NCI-H345 treated with DMSO at 0.1 percent for 48 hours (cell line): ENCODE measurements around the gene TAL1.
A peak's percentile ranks its signal among the peaks of the same experiment; 100 is the strongest.
"Not testable (repeated sequence)": the region's sequence is repeated elsewhere in the genome, so short reads cannot be mapped to it uniquely, and the experiment has no call there.

ENCODE experiments used
- DNase-seq: peaks from one replicate; lab custom pipeline; 2025; ENCODE audit not compliant: unreplicated experiment; lab: John Stamatoyannopoulos, UW

Gene TAL1

DNA sequence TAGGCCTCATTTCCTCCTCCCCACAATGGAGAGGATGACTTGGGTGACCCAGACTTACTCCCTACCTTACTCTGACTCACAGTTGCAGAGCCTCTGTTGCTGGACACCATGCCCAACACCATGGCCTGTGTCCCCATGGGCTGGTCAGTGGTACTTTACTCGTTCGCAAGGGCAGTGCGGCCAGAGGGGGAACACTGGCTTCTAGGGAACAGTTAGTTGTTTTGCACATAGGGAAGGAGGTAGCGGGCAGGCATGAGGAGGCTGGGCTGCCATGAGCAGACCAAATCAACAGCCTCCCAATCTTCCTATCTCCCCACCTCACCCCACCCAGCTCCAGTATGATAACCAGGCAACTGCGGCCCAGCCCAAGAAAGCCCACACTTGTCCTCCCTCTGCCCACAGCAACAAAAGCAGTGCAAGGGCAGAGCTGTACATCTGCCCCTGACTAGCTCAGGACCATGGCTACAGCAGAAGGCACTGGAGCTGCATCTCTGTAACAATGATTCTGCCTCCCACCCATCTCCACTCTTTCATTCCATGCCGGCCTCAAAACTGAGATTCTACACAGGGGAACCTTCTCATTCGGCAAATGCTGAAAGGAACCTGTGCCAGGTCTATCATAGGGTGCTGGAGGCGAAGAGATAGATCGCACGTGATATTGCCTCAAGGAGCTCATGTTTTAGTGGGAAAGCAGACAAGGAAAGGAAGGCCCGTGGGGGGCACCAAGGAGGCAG, 18.6 kb downstream of the TAL1 start:
- DNase-seq = no peak

DNA sequence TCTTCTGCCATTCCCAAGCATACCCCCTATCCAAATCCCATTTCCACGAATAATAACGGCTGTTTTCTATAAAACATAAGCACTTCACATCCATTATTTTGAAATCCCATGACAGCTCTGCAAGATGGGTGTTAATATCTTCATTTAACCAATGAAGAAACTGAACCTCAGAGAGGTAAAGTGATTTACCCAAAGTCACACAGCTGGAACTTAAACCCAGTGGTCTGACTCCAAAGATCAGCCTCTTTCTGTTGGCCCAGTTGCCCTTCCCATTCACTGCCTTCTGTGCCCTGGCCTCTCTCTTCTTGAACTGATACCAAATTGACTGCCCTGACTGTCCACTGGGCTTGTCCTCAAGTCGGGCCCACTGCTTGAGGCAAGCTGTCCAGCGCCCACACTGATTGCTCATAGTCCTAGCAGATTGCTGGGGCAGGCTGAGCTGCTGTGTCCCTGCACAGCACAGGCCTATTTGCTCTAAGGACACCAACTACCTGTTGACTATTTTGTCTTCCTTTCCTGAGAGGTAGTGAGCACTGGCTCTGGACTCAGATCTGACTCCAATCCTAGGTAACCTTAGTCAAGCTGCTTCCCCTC, 19.3 kb downstream of the TAL1 start:
- no peak for DNase-seq

DNA sequence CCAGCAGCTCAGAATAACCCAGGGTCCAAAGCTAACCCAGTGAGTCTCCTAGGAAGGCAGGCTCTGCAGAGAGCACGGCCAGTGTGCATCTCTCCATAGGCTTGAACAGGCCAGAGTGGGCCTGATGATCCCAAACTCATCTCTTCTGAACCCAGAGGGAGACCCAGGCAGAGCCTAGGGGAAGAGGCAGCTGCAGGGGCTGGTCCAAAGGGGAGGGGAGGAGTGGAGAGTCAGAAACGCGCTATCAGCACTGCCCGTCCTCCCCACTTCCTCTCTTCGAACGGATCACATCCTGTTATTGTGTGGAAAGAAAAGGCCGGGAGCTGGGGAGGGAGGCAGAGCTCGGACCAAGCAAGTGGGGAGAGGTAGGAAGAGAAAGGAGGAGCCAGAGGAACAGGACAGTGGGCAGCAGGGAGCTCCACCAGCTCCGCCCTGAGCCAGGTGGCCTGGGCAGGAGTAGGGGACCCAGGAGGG, 20.2 kb downstream of the TAL1 start:
- DNase-seq = no peak

DNA sequence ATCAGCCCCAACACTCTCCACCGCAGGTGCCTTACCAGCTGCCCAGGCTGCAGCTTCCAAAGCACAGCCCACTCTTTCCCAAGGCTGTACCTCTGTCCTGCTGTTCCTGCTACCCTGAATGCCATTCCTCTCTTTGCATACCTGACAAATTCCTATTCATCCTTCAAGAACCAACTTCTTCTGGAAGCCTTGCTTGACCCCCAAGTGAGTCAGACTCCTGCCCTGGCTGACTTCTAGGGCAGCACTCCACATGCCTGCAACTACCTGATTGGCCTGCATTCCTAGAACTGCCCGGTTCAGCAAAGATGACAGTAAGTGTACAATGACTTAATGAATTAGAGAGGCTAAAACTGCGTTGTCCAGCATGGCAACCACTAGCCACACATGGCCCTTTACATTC, 21.4 kb downstream of the TAL1 start:
- no peak for DNase-seq

DNA sequence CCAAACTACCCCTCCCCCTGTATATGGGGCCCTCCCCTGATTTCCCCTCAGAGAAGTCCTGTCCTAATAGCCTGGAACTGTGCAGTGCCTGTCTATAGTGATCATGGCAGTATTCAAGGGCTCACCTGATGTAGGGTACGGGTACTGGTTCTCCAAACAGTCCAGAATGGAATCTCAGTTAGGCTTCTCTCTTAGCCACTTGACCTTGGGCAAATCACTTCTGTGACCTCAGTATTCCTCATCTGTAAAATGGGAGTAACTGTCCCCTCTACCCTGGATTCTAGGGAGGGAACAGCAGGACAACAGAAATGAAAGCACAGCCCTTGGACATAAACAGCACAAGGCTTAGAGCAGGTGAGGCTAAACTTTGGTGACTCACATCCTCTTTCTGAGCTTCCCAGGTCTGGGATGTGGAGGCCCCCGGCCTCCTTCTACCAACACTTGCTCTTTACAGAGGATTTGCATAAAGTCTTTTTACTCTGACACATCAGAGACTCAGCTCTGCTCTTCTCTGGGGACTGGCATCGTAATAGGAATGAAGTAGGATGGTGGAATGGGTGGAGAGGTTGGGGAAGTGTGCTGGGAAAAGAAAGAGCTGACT, 22.2 kb downstream of the TAL1 start:
- no peak for DNase-seq

DNA sequence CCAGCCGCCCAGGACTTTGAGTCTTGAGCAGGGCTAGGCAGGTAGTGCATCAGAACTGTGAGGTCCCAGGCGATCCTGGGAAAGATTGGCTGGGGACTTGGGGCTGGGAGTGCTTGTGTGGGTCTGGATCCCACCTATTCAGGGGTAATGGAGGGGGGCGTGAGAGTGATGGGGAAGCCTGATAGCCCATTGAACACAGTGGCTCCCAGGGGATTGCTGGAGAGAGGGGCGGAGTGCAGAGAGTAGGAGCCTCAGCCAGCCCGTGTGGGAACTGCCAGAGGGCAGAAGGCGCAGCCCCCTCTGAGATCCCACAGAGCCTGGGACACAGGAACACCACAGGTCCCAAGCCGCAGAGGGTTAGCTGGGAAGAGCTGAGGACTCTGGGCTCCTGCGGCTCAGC, 22.9 kb downstream of the TAL1 start:
- DNase-seq = no peak

DNA sequence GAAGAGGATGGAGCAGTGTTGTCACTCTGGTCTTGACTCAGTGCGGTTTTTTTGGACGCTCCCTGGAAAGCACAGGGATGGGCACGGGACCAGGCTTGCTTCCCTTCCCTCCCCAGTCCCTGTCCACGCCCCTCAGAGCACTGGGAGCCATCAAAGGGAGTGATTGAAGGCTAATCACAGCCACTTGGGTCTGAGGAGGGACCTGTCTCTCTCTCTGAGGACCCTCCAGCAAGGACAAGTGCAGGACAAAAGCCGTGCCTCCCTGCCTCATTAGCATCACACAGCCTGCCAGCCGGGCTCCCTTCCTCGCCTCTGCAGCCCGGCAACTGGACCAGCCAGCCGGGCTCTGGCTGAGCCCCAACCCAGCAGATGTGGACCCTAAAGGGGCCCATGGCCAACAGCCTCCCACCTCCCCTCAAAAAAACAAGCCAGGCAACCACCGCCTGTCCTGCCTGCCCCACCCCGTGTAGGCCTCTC, 23.6 kb downstream of the TAL1 start:
- no peak for DNase-seq

DNA sequence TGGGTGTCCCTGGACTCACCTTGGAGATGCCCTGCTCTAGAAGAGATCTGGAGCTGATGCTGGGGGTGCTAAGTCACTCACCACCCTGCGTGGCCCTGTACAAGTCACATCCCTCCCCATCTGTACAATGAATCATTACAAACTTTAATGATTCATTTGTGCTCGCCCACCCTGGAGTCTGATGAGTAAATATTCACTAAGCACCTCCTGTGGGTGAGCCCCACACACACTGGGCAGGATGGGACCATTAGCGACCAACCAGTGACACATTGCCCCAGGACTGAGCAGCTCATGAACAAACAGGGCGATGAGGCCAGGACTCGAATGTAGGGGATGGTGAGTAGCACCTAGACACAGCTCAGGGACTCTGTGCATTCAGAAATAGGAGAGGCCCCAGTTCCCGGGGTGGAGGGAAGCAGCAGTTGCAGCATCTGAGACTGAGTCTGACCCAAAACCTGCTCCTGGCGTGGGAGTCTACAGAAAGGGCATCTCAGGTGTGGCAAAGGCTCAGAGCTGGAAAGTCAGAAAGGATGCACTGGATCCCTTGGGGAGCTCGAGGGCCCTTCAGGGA, 24.1 kb downstream of the TAL1 start:
- no peak for DNase-seq

DNA sequence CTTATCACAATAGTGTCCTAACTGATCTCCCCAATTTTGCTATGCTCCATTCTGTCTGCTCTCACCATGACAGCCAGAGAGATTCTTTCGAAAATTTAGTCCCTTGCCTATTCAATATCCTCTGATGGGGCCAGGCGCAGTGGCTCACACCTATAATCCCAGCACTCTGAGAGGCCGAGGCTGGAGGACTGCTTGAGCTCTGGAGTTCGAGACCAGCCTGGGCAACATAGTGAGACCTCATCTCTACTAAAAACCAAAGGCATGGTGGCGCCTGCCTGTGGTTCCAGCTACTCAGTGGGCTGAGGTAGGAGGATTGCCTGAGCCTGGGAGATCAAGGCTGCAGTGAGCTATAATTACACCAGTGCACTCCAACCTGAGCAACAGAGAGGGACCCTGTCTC, 26.1 kb downstream of the TAL1 start:
- no peak for DNase-seq

DNA sequence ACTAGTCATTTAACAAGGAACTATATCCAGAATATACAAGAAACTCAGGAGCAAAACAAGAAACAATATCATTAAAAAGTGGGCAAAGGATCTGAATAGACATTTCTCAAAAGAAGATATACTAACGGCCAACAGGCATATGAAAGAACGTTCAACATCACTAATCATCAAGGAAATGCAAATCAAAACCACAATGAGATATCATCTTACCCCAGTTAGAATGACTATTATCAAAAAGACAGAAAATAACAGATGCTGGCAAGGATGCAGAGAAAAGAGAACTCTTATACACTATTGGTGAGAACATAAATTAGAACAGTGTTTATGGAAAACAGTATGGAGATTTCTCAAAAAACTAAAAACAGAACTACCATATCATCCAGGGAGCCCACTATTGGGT, 28.5 kb downstream of the TAL1 start:
- DNase-seq = not testable (repeated sequence)

DNA sequence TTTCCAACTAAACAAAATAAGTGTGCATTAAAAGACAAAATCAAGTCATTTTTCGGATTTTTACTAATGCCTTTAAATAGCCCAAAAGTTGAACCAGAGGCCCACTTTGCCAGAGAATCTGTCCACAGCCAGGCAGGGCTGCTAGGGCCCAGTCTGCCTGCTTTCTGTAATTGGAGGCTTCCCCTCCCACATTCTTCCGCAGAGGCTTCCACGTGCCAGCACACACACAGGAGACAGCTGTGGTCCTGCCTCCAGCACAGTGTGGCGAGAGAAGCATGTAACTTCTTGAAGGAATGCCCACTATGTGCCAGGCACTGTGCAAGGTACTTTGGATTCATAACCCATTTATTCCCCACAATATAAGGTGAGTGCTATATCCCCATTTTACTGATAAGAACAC, 30.8 kb downstream of the TAL1 start:
- DNase-seq = no peak

DNA sequence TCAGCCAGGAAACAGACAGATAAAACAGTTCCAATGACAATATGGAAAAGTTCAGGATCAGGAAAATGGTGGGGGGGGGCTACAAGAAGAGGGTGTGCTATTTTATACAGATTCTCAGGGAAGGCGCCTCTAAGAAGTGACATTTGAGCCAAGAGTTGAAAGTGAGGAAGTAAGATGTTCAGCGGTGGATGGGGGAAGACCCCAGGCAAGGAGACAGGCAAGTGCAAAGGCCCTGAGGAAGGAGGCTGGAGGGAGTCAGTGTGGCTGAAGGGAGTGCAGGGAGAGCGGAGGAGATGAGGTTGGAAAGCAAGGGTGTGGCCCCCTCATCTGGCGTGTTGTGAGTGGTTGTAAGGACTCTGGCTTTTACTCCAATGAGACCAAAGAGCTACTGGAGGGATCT, 33.8 kb downstream of the TAL1 start:
- no peak for DNase-seq

DNA sequence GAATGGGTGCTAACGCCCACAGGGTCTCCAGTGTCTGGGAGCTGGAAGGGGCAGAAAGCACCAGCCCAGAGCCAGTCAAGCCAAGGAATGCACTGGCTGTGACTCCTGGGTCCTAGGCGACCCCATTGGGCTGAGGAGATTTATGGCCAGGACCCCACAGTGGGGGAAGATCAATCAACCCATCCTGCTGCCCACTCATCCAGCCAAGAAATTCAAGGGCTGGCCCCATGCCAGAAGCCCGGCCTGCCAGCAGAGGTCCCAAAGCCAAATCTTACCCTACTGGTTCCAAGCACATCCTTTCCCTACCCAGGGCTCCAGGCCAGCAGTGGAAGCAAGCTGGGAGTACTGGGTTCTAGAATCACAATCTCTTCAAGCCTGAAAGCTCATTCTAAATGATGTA, 35.4 kb downstream of the TAL1 start:
- DNase-seq = no peak

DNA sequence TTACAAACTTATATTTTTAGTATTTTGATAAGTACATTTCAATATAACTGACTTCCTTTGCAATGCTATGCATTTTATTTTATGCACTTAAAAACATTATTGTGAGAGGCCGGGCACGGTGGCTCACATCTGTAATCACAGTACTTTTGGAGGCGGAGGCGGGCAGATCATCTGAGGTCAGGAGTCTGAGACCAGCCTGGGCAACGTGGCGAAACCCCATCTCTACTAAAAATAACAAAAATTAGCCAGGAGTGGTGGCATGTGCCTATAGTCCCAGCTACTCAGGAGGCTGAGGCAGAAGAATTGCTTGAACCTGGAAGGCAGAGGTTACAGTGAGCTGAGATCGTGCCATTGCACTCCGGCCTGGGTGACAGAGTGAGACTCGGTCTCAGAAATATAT, 36.0 kb downstream of the TAL1 start:
- DNase-seq = not testable (repeated sequence)

DNA sequence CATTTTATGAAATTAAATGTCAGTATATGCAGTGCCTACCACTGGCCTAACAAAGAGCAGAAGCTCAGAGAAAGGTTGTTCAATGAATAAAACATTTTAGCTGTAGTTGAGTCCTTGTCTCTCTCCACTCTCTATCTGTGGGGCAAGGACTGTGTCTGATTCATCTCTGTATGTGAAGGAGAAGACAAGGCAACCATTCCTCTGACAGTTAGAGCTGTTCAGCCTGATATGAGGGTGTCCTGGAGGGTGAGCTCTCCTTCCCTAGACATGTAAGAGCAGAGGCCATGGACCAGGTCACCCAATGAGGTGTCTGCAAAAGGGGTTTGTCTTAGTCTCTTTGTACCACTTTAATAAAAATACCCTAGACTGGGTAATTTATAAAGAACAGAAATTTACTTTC, 37.7 kb downstream of the TAL1 start:
- no peak for DNase-seq

DNA sequence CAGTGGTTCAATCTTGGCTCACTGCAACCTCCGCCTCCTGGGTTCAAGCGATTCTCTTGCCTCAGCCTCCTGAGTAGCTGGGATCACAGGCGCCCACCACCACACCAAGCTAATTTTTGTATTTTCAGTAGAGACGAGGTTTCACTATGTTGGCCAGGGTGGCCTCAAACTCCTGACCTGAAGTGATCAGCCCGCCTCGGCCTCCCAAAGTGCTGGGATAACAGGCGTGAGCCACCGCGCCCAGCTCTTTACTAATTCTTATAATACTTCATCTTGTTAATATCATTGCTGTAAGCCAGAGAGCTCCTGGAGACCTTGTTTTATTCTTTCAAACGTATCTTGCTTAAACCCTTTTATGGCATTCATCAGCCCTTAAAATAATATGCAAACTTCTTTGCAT, 38.5 kb downstream of the TAL1 start:
- DNase-seq = not testable (repeated sequence)

DNA sequence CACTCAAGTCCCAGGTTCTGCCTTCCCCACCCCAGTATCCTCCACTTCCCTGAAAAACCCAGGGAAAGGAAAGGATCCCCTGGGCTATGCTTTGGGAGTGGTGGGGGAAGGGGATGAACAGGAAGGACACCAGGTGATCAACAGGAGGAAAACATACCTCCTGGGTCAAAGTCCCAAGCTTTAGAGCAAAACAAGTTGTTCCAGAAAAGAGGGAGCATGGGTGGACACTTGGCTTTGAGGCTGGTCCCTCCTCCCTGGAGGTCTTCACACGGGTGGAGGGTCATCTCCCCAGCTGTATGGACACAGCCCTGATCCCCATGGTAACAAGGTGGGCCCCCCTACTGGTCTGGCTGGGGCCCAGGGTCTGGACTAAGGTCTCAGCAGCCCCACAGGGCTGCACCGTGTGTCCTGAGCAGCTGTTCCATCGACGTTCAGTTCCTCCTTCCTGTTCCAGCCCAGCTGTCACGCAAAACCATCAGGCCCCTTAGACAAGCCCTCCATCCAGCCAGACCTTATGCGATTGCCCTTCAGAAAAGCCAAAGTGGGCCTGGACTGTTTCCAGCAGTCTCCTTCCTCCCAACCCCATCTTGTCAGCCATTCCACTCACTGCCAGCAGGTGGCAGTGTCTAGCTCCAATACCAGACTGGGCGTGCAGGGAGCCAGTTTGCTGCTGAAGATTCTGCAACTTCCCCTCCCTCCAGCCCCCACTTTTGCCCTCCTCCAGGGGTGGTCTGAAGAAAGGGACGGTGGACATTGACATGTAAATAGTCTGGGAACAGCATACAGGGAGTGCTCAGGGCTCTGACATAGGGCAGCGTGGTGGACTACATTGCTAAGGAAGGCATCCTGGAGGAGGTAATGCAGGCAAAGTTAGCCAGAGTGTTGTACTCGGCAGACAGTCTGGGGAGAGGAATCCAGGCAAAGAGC, 39.3 kb downstream of the TAL1 start:
- DNase-seq = peak; percentile 69

DNA sequence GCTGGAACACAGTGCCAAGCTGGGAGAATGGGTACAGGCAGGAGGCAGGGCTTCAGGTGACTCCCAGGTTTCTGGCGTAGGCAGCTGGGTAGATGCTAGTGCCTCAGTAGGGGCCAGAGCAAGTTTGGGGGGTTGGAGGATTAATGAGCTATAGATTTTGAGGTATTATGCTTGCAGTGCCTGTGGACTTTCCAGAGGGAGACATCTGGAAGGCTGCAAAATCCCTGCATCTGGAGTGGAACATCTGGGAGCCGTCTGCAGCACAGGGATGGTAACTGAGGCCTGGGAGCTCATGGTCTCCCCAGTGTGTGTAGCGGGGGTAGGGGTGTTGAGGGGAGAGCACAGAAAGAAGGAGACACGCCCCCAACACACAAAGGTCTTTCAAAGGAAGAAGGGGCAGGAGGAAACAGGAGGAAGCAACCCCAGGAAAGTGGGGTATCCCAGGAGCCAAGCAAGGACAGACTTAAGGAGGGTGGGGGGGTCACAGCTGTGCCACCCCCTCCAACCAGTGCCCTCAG, 40.0 kb downstream of the TAL1 start:
- no peak for DNase-seq

DNA sequence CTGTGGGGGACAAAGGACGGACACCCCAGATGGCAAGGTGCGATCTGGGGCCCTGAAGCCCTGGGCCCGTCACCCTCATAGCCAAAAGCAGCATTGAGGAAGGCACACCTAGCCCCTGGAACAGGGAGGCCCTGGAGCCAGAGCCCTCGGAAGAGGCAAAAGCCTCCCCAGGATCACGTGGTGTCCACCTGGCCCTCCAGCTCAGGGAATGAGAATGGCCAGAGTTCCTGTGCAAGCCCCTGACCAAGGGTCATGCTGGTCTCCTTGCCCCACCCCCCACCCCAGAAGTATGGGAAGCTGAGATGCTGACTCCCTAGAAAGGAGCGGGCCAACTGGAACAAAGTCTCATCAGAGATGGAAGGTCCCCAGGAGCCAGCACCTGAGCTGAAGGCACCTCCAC, 41.2 kb downstream of the TAL1 start:
- DNase-seq = no peak

DNA sequence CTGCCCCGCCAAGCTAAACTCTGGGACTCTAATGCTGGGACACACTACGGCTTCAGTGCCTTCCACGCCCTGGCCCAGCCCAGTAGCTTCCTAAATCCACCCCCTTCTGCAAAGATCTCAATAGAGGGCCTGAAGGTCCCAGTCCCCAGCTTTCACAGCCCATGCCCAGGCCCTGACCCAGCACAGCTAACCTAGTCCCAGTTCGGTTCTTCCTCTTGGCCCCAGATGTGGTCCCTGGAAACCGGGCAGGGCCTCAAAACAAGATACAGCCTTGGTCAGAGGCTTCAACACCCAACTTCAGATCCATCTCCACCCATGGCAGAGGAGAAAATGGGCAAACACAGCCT, 41.5 kb downstream of the TAL1 start:
- no peak for DNase-seq
